ENCODE data around the gene SEC11C.

Gene SEC11C

DNA sequence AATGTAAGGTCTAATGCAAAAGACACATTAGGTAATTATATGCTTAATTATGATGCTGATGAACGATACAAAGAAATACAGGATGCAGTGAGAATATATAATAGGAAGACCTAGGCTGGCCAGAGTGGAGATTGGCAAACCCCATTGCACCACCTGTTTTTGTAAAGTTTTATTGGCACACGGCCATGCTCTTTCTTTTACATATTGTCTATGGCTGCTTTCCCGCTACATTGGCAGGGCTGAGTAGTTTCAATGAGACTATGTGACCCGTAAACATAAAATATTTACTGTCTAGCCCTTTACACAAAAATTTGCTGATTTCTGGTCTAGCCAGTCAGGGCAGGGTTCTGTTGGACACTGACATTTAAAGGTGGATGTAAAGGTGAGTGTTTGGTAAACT is 5.4 kb downstream of the SEC11C start:
- DNase-seq (ENCODE audit: low spot score): no peak

GRCh38 chr18:59148192-59148591 is 8.5 kb downstream of the SEC11C start:
- DNase-seq (ENCODE audit: low spot score): no peak

DNA sequence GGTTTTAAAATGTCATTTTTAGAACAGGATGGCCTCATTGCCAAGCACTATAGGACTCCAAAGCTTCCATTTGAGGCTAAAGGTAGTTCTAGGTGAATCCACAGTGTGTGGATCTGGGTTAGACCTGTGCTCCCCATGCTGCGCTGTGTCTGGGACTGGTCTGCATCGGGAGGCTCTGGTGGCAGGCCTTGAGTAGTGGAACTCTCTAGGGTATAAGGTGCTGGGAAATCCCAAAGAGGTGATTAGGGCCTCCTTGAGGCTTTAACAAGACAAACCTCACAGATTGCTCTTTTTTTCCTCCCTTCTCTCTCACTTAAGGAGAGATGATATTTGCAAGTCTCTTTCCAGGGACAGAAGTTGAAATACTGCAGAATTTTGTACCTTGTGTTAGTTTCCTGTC is 9.3 kb downstream of the SEC11C start:
- no peak for DNase-seq (ENCODE audit: low spot score)

- DNase-seq (ENCODE audit: low spot score): no peak
These were observed 9.7 kb downstream of the SEC11C start for GRCh38 chr18:59149416-59149815.

DNA sequence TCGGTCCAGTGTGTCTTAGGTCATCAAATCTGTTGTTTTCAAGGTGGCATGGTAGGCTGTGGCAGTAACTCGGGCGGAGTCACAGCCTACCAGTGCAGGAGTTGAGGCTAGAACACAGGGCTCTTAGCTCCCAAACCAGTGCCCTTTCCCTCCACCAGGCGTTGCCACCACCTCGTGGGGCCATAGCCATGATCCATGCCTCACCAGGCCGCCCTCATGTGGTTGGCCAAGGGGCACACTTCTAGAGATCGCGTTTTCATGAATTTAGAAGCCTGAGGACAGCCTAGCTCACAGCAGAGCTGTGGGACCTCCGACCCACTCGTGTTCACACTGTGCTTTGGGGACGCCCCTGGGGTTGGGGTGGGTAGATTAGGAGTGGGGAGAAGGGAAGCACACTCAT is 10.6 kb downstream of the SEC11C start:
- no peak for DNase-seq (ENCODE audit: low spot score)

- peak; percentile 26 for DNase-seq (ENCODE audit: low spot score)
These were observed 15.5 kb downstream of the SEC11C start for GRCh38 chr18:59155153-59155552.

GRCh38 chr18:59156316-59156715 is 16.6 kb downstream of the SEC11C start:
- DNase-seq (ENCODE audit: low spot score): no peak

- DNase-seq (ENCODE audit: low spot score): no peak
These were observed 19.6 kb downstream of the SEC11C start for GRCh38 chr18:59159265-59159664.

- no peak for DNase-seq (ENCODE audit: low spot score)
These were observed 20.3 kb downstream of the SEC11C start for GRCh38 chr18:59159986-59160385.

GRCh38 chr18:59172664-59173249 is 33.1 kb downstream of the SEC11C start:
- DNase-seq (ENCODE audit: low spot score): no peak

DNA sequence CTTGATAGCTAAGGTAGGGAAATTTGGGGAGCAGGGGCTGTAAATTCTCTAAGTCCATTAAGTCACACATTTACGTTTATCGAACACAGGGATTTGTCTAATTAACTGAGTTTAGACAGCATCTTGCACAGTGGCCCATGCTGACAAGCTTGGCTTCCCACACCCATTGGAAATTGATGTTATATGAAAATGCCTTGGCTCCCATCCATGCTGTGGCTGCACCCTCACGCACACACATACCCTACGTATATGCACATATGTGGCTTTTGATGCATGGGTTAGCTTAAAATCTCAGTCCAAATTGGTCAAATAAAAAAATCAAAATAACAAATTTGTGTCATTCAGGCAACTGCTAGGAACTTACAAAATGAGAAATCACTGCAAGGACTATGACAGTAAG is 37.8 kb downstream of the SEC11C start:
- no peak for DNase-seq (ENCODE audit: low spot score)

DNA sequence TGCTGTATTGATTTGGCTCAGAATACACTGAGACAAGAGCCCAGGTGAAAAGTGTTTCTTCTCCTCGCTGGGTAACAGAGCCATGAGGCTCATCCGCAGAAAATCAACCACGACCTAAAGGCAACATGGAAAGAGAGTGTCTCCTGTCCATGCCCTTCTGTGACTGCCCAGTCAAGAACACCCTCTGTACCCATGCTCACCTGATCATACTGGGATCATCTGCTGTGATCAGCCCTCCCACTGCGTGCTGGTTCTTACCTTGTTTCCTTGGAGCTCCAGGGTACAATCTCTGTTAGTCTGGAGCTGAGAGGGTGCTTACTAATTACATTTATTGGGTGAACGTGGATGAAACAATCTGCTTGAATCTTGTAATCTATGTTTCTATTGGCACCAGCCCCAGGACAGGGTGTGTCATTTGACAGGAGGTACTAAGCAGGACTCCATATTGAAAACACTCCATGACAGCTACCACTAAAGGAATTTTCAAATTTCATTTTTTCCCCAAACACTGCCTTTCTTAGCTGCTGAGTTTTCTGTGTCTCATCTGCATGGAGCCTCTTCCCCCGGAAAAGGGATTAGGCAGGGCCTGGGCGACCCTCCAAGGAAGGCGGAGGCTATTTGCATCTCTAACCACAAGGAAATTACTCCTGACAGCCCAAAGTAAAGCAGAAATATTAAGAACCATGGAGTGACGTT is 40.6 kb downstream of the SEC11C start:
- DNase-seq (ENCODE audit: low spot score): peak; percentile 77

GRCh38 chr18:59182673-59183072 is 43.0 kb downstream of the SEC11C start:
- DNase-seq (ENCODE audit: low spot score): peak; percentile 28

DNA sequence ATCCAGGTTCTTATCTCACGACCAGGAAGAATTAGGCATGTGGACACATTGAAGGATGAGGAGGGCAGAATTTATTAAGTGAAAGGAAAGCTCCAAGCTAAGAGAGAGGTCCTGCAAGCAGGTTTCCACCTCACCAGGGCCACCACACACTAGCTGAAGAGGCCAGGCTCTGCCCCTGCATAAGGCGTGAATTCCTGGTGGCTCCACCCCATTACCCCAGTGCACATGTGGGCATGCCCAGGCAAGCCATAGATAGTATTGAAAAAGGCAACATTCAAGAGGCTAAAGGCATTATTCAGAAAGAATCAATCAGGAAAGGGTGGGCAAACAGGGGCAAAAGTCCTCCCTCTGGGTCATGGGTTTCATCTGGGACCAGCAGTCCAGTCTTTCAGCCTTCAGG is 49.3 kb downstream of the SEC11C start:
- DNase-seq (ENCODE audit: low spot score): no peak

DNA sequence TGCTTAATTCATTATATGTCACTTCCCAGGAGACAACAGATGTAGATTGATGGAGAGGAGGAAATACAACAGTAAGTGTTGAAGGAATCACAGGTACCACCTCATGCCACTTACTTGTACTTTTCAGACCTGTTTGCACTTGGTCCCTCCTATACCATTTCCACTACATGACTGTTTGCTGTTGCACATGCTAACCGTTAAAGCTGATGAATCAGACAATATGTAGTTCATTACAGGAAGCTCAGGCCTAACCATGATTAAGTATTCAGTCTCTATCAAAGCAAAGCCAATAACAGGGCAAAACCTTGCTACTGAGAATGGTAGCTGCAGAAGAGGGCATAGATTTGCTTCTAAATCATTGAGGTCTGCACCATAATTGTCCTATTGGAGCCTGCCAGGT is 50.1 kb downstream of the SEC11C start:
- no peak for DNase-seq (ENCODE audit: low spot score)

GRCh38 chr18:59196161-59196725 is 56.6 kb downstream of the SEC11C start:
- no peak for DNase-seq (ENCODE audit: low spot score)

DNA sequence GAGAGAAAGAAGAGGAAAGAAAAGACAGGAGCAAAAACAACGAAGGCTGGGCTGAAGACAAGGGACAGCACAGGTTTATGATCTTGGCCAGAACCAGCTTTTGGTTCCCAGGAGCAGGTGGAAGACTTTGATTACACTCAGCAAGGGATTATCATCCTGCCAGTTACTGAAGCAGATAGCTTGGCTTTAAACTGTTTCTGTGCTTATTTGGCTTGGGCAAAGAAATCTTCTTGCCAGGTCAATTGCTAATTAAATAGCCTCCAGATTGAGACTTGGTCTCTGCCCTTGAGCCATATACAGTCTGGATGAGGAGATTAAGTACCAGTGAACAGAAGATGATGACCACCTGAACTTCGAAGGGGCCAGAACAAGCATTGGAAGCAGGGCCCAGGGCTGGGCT is 58.0 kb downstream of the SEC11C start:
- no peak for DNase-seq (ENCODE audit: low spot score)

DNA sequence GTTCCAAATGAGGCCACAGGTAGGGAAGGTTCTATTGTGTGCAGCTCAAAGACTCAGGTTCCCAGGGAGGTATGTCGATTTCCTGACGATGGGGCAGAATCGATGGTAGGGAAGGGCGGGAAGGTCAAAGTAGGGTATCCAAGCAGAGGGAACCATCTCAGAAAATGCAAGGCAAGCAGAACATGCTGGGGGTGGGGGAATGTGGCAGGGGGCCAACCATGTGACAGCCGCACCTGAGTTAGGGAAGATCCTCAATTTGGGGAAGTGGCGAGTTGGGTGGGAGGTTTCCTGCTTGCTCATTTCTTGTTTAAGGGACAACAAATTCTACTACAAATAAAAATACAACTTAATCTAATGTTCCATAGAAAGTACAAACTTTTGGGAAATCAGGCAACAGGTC is 58.5 kb downstream of the SEC11C start:
- no peak for DNase-seq (ENCODE audit: low spot score)

GRCh38 chr18:59200787-59201186 is 61.1 kb downstream of the SEC11C start:
- DNase-seq (ENCODE audit: low spot score): peak; percentile 12

DNA sequence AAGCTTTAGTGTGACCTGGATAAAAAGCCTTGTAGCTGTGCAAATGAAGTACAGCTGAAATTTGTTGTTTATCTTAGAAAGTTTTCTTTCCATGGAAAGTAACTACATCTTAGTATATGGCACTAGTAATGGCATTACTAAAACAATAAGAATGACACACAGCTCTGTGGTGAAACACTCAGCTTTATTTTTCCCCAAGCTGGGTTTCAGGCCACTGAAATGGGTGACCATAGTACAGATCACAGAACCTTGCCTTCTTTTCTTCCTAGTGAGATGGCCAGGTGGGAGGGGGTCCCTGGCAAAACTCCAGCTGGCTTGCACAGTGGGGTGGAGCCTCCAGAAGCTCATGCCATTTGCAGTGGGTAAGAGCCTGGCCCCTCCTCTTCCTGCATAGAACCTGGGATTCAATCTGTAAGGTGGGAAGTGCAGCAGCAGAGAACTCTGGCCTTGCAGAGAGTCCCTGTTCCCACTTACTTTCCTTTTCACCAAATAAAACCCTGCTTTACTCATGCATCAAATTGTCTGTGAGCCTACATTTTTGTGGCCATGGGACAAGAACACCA is 62.7 kb downstream of the SEC11C start:
- DNase-seq (ENCODE audit: low spot score): no peak

DNA sequence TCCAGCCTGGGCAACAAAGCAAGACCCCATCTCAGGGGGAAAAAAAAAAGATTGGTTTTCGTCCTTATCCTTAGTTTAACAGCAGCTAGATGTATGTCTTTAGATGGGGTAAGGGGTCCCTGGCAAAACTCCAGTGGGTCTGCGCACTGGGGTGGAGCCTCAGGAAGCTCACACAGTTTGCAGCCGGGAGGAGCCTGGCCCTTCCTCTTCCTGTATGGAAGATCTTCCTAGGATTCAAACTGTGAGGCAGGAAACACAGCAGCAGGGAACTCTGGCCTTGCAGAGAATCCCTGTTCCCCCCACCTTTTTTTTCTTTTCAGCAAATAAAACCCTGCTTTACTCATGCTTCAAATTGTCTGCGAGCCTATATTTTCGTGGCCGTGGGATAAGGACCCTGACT is 67.8 kb downstream of the SEC11C start:
- DNase-seq (ENCODE audit: low spot score): no peak
